ENCODE measurements around the gene ST3GAL3. TPM values are rescaled to one million over a fixed set of nuclear protein-coding genes. Genes with fewer than 3 reads are reported as not detected.

ST3GAL3 gene
- total RNA-seq, 1 donor from 2014 or later, result 18.7 TPM

DNA sequence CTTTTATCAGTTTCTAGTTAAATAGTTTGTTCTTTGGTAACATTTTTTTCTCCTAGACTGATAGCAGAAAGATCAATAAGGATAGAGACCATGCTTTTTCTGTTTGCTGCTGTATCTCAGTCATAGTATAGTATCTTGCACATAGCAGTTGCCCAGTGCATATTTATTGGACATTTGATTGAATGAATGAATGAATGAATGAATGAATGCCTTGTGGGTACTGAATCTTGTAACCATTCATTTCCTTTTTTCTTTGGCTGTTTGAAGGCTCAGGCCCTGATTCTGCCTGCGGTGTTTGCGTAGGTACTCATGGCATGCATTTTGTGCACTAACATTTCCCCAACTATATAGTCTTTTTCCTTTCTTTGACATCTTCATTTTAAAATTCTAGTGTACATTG is 83.9 kb downstream of the ST3GAL3 start:
- Histone ChIP-seq H3K27ac (no peak overlapping the region), H3K36me3 (no peaks in the 10 kb centered on the region), H3K27me3 (no peaks in the 10 kb centered on the region), H3K4me3 (no peak overlapping the region), H3K4me1 (peaks cover 9% of the 10 kb centered on the region), H3K9me3 (no peaks in the 10 kb centered on the region)
- TF ChIP-seq, protein P1, sequence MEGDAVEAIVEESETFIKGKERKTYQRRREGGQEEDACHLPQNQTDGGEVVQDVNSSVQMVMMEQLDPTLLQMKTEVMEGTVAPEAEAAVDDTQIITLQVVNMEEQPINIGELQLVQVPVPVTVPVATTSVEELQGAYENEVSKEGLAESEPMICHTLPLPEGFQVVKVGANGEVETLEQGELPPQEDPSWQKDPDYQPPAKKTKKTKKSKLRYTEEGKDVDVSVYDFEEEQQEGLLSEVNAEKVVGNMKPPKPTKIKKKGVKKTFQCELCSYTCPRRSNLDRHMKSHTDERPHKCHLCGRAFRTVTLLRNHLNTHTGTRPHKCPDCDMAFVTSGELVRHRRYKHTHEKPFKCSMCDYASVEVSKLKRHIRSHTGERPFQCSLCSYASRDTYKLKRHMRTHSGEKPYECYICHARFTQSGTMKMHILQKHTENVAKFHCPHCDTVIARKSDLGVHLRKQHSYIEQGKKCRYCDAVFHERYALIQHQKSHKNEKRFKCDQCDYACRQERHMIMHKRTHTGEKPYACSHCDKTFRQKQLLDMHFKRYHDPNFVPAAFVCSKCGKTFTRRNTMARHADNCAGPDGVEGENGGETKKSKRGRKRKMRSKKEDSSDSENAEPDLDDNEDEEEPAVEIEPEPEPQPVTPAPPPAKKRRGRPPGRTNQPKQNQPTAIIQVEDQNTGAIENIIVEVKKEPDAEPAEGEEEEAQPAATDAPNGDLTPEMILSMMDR (IDR thresholded peaks at IDR 0.05), result no peak
- TF ChIP-seq POLR2A (IDR thresholded peaks at IDR 0.05) (no peak), POLR2AphosphoS5 (IDR thresholded peaks at IDR 0.05; ENCODE audit: insufficient read depth in 1 of 2, low read depth in 1 of 2) (no peak)
- intact Hi-C loops (cut with DNase I), result no loop called here
- DNase-seq (ENCODE audit: extremely low spot score in 2 of 2), result no peak

- Histone ChIP-seq H3K9me3 (no peaks in the 10 kb centered on the region), H3K4me1 (peaks cover 4% of the 10 kb centered on the region), H3K27me3 (no peaks in the 10 kb centered on the region), H3K36me3 (no peaks in the 10 kb centered on the region), H3K27ac (no peak overlapping the region), H3K4me3 (no peak overlapping the region)
- intact Hi-C loops (cut with DNase I), result no loop called here
- no peak for TF ChIP-seq POLR2A (IDR thresholded peaks at IDR 0.05)
- no peak for TF ChIP-seq POLR2AphosphoS5 (IDR thresholded peaks at IDR 0.05; ENCODE audit: insufficient read depth in 1 of 2, low read depth in 1 of 2)
- TF ChIP-seq, protein P1 (IDR thresholded peaks at IDR 0.05), result no peak
- no peak for DNase-seq (ENCODE audit: extremely low spot score in 2 of 2)
Measured at GRCh38 chr1:43796111-43796581, 88.8 kb downstream of the ST3GAL3 start.

DNA sequence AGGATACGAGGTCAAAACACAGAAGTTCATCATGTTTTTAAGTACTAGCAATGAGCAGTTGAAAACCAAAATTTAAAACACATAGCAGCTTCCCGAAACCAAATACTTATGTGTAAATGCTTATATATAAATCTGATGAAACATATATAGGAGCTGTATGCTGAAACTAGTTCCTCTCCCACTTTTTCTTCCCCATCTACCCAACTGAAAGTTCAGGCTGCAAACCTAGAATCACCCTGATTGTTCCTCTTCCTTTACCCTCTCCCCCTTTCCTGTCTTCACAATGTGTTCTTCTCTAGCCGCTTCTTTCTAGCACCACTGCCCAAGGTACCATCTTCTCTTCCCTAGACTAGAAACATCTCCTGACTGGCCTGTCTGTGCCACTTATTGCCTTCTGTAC is 90.6 kb downstream of the ST3GAL3 start:
- no peaks in the 10 kb centered on the region for H3K9me3 ChIP-seq
- intact Hi-C loops (cut with DNase I), result no loop called here
- DNase-seq (ENCODE audit: extremely low spot score in 2 of 2), result no peak
- H3K4me3 ChIP-seq, result no peak overlapping the region
- TF ChIP-seq POLR2AphosphoS5 (IDR thresholded peaks at IDR 0.05; ENCODE audit: insufficient read depth in 1 of 2, low read depth in 1 of 2) (no peak), POLR2A (IDR thresholded peaks at IDR 0.05) (no peak)
- TF ChIP-seq, protein P1 (IDR thresholded peaks at IDR 0.05), result no peak
- H3K27me3 ChIP-seq, result no peaks in the 10 kb centered on the region
- no peak overlapping the region for H3K27ac ChIP-seq
- H3K4me1 ChIP-seq, result peaks cover 4% of the 10 kb centered on the region
- H3K36me3 ChIP-seq, result no peaks in the 10 kb centered on the region

DNA sequence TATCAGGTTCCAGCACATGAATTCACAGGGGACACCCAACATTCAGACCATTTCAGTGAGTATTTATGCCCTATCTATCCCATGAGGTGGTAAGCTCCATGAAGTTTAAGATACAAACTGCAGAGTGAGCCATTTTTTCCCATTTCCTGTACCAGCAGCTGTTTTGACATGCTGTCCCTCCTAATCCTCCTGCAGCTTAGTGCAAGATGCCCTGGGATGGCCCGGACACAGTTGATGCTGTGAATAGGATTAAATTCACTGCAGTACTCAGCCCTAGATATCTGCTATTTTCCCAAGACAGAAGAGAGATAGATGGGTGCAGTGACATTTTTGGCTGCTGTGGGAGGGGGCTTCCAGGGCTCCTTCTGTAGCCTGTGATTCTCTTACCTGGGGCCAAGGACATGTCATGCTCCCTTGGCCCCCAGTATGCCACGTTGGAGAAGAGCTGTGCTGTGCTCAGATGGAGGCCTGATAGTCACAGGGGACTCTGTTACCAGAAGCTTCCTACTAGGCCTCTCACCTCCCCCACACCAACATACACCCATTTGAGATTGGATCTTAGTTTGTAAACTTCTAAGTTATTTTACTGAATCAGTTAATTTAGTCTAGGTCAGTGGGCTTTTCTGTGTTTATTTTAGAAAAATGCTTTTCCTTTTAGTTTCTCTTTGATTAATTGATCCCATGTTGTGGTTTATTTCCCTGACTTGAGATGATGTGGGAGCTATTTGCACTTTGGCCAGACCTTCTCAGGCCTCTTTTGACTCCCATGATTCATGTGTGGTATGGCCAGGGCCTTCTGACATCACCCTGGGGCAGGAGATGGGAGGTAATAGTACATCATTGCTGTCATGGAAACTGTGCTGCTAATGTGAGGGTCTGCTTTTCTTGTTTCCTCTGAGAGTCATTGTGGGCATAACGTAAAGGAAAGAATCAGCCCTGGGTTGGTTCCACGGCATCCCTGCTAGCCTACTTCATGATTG is 92.6 kb downstream of the ST3GAL3 start:
- Histone ChIP-seq H3K9me3 (no peaks in the 10 kb centered on the region), H3K36me3 (no peaks in the 10 kb centered on the region), H3K4me3 (no peak overlapping the region), H3K27ac (peak overlapping the region; percentile 3), H3K27me3 (no peaks in the 10 kb centered on the region), H3K4me1 (peaks cover 4% of the 10 kb centered on the region)
- no peak for DNase-seq (ENCODE audit: extremely low spot score in 2 of 2)
- TF ChIP-seq, protein P1 (IDR thresholded peaks at IDR 0.05), result no peak
- intact Hi-C loops (cut with DNase I), result no loop called here

DNA sequence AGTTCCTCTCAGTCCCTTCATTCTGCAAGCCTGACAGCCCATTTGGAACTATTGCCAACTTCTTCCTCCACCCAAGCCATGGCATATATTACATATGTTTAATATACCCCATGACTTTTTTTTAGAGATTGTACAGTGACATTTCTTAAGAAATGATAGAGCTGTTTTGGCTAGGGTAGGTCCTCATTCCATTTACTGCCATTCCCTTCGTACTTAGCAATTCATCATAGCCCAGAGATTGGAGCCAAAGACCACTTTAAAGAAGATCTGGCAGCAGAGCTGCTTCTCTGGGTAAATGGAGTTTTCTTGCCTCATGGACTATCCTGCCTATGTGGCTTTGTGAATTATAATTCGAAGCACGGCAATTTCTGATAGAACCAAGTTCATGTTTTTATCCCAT is 93.4 kb downstream of the ST3GAL3 start:
- H3K9me3 ChIP-seq, result no peaks in the 10 kb centered on the region
- no peak overlapping the region for H3K4me3 ChIP-seq
- intact Hi-C loops (cut with DNase I), result no loop called here
- TF ChIP-seq POLR2A (IDR thresholded peaks at IDR 0.05), result no peak
- TF ChIP-seq POLR2AphosphoS5 (IDR thresholded peaks at IDR 0.05; ENCODE audit: insufficient read depth in 1 of 2, low read depth in 1 of 2), result no peak
- TF ChIP-seq, protein P1 (IDR thresholded peaks at IDR 0.05), result no peak
- H3K4me1 ChIP-seq, result peaks cover 4% of the 10 kb centered on the region
- H3K27me3 ChIP-seq, result no peaks in the 10 kb centered on the region
- no peak for DNase-seq (ENCODE audit: extremely low spot score in 2 of 2)
- no peaks in the 10 kb centered on the region for H3K36me3 ChIP-seq
- no peak overlapping the region for H3K27ac ChIP-seq

Measured in vagina (tissue), 2 donors.